G401 (cell line): Measurements from ENCODE around the gene PPHLN1. TPM values are rescaled to one million over a fixed set of nuclear protein-coding genes. Genes with fewer than 3 reads are reported as not detected.

Experiments used
- DNase-seq: peaks from one replicate; pipeline ENCODE4 v3.0.0-alpha.2; 2015; ENCODE audit warnings: low spot score
- in situ Hi-C: cut with HindIII; loops from 2 replicates; pipeline ENCODE4 v1.10.0; 2016; ENCODE audit warnings: low sequenced_read_pairs, mixed read lengths
- total RNA-seq: library from RNA; depleted of rRNA; stranded (reverse); fragments of >200 nt; shearing (Covaris generic); gene quantifications from 2 replicates; pipeline ENCODE4 v1.2.3, GENCODE V29; 2014

Gene PPHLN1
- total RNA-seq, 1 experiment from 2014 or later, result 34.1 TPM

DNA sequence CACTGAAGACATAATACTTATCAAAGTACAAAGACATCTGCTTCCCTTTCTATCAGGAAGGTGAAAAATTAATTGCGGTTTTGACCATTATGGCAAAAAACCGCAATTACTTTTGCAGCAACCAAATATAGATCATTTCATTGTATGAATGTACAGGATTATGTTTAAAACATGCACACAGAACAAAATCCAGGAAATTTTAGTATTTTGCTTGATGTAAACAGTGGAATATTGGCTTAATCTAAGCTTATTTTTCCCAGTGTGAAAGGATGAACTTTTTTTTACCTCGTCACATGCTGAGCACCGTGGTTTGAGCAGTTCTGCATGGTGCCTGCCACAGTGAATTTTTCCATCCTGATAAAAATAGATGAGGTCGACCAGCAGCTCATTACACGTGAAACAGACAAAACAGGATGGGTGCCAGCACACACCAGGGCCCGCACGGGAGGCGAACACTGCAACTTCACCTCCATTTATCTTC is 142.4 kb downstream of the PPHLN1 start:
- in situ Hi-C loops, result no loop called here
- DNase-seq, result peak; percentile 47

DNA sequence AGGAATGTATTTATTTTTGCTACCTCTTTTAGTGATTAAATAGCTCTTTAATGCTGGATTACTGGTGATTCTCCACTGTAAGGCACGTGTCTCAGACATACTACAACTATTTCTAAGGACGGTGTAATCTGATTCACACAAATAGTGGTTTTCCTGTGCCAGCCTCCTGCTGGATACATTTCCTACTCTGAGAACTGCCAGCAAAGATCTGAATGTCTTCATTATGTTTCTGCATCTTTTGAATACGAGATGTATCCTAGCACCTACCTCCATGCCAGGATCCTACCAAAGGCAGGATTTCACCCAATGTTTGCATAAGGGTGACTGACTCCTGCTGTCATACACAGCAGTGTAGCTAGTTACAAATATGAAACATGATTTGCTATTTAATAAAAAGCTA is 143.0 kb downstream of the PPHLN1 start:
- in situ Hi-C loops, result no loop called here
- DNase-seq, result peak; percentile 33

DNA sequence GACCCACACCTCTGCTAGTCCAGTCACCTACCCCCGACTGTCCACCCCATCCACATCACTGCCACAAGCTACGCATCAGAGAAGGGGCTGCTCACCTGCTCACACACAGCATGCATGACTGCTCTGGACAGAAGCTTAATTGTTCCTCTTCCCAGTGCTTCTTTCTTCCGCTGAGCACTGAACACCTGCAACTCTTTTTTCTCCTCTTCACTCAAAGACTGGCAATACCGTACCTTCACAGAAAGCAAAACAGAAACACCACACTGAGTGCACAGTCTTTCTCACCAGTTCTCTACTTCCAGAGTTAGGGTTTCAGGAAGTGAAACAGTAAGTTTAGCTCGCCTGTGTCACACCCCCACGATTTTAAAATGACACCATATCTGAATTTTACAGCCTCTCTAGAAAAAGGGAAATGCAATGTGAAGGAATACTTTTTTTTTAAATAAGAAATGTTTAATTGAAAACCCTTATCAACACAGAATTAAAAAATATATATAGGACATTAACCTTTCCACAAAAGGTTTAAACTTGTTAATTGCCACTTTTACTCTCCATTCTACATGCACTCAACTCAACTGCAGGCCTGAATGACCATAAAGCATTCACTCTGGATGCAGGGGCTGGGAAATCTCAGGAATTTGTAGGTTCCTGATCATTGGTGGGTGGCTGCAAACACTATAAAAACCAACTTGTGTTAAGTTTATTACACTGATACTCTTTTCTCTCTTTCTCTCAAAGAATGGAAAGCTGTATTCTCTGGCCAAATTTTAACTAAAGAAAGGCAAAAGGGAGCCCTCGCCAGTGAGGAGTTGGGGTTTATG is 143.6 kb downstream of the PPHLN1 start:
- in situ Hi-C loops, result no loop called here
- DNase-seq, result no peak

DNA sequence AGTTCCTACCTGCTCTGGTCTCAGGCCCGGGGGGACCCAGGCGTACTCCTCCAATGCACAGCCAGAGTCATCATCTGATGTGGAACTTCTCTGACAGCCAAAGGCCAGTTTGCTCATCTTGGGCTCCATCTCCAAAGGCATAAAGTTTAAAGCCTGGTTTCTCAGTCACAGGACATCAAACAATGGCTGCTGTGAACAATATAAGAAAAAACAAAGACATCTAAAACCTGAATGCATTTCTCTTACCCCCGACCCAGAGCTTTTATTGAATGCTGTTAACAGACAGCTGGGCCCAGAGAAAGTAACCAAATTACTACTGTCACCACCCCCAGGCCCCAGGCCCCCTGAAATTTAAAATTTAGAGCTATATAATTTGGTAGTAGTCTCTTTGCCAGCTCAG is 146.4 kb downstream of the PPHLN1 start:
- in situ Hi-C loops, result no loop called here
- no peak for DNase-seq

DNA sequence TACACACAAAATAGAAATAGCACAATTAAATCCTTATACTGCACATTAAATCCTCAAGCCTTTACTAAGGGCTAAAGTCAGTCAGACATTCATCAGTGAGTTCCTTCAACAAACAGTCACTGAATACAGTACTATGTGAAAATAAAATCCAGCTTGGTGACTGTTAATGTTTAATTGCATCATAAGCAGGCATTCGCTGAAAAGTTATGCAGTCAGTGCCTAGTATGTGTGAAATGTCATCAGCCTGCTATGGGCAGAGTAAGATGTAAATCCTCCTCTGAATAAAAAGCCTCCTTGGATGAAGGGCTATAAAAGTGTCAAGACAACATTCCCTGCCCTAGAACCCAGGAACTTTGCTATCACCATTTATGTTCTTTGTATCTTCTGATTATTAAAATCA is 147.2 kb downstream of the PPHLN1 start:
- in situ Hi-C loops, result no loop called here
- no peak for DNase-seq

DNA sequence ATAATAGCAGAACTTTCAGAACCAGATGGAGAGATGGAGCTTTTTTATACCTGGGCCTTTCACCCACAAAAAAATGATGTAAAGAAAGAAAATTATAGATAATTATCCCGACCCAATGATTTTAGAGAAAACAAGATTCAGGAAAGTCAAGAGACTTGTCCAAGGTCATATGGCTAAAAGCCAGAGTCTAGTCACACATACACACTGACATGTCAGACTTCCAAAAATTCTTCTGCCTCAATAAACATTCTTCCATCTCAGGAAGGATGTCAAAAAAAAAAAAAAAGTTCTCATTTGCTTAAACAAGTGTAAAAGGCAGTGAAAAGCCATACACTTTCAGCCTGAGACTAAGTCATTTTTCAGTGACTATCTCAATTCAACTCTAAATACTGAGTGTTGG is 147.6 kb downstream of the PPHLN1 start:
- no peak for DNase-seq
- in situ Hi-C loops, result no loop called here

DNA sequence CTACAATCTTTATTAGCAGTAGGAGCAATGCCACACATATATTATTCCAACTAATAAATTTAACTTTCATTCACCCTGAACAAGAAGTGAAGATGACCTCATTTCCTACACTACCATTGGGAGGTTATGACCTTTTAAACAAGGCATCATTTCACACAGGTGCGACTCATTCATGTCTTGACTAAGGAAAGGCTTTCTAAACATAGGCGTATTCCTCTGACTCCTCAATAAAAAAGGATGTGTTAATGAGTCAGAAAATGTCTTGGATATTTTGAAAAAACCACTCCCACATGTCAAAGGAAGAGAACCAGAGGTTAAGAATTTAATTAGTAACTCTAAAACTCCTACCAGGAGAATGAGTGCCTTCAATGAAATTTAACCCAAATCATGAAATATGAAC is 148.4 kb downstream of the PPHLN1 start:
- no peak for DNase-seq
- in situ Hi-C loops, result no loop called here

DNA sequence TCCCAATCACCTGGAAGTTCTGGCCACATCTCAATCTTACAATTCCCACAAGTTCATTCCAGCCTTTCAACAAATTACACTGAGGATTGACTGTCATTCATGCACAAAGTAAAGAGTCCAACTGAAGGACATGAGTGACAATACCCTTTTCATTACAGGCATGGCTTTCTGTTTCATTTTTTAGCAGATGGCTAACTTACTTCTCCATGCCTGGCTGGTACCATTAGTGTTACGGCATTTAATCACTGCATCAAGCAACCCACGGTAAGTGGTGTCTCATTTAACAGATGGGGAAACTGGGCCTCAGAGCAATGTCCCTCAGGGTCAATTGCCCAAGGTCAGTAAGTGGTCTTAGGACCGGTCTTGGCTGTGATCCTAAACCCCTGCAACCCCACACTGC is 149.1 kb downstream of the PPHLN1 start:
- in situ Hi-C loops, result no loop called here
- no peak for DNase-seq

DNA sequence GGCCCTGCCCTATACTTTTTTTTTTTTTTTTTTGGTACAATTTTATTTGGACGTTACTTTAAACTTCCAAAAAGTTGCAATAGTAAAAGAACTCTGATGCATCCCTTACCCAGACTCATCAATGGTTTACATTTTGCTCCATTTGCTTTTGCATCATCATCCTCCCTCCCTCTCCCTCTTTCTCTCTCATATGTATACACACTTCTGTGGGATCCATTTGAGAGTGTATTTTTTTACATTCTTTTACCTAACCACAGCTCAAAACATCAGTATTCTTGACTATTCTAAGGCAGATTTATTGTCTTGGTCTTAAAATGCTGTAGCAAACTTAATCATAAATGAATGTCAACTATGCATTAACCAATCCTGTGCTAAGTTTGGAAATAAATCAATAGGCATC is 152.0 kb downstream of the PPHLN1 start:
- no peak for DNase-seq
- in situ Hi-C loops, result no loop called here

DNA sequence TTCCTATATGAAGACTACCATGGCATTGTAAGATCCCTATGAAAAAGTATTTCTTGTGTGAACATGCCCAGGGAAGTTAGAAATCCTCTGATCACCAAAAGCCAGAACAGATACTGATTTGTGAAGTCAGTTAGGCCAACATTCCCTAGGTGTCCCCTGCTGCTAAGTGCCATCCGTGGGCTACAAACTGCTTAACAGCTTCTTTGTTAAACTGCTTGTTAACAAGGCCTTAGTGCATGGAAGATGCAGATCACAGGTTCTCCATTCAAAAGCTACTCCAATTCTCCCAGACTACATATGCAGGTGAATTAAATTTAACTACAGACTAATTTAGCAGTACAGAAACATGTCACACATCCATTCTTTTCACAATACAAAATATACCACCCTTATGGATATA is 155.4 kb downstream of the PPHLN1 start:
- in situ Hi-C loops, result no loop called here
- no peak for DNase-seq

DNA sequence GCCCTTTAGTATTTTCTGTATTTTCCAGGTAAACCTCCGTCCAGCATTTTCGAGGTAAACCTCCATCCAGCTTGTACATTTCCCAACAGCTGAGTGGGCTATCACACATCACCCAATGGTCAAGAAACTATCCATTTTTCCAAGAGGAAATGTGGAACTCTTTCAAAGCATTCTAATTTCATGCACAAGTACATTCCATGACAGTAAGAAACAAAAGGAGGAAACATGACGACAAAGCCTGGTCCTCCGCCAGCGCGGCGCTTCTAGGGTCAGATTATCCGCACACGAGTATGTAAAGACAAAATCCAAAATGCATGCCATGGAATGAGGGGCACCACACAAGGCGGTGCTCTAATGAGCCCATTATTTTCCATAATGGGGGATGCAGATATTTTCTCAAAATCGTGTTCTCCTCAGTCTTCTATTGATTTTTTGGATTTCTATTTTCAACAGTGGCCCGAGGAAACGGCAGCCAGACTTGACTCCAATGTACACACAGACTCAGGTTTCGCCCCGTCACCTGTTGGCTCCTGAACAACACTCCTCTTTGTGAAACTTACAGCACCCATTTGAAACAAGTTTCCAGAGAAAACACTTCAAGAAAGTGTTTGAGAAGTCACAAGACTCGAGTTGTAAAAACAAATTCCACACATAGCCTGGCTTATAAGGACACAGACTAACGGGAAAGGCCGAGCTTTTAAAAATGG is 156.2 kb downstream of the PPHLN1 start:
- no peak for DNase-seq
- in situ Hi-C loops, result no loop called here

DNA sequence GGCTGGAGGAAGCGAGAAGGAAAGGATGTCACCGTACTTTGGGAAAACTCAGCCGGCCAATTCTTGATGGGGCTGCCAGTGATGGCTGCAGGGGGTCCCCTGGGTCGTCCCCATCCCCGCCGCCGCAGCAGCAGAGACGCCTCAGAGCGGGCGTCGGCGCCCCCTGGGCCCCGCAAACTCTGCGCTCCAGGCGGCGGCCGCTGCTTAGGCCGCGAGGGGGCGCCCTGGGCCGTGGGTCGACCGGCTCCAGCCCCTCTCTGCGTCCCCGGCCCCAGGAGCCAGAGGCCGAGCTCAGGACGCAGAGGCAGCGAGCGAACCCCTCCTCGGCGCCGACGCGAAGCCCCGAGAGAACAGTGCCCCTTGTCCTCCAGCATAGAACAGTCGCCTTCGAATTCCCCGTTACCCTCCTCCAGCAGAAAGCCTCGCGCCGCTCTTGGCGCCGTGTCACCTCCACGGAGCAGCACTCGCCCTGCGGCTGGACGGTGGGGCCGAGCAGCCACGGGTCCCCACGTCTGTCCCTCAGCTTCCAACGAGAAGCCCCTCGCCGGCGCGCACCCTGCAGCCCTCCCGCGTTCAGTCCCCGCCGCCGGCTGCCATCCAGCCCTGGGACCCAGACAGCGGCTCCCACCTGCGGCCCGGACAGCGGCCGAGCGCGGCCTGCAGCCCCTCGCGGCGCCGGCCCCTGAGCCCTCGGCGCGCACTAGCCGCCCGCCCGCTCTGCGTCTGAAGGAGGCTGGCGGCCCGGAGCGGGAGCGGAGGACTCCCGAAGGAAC is 157.0 kb downstream of the PPHLN1 start:
- in situ Hi-C loops, result no loop called here
- DNase-seq, result peak; percentile 47

DNA sequence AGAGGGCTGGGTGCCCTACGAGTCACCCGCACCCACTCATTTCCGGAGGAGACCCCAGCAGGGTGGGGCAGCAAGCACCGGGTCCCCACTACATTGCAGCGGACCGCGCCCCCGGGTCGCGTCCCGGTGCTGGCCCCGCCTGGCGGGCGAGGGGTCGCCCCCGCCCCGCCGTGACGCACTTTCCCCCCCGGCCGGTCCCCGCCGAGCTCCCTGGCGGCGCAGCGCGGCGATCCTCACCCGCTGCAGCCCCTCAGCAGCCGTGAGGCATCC is 157.5 kb downstream of the PPHLN1 start:
- in situ Hi-C loops, result no loop called here
- DNase-seq, result no peak

DNA sequence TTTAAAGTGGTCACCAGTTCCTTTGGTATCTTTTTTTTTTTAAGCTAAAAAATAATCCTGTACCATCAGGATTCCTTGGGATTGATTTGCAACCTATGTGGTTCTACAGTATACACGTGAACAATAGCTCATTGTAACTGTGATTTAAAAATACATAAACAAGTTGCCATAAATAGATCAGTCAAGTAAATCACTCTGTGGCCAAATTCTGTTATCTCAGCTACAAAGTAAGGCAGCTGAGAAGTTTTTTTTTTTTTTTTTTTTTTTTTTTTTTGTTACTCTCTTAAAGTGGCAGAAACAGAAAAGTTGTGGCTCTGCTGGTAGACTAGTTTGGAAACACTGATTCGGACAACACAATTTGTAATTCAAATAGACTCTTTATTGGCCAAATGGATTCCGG is 159.0 kb downstream of the PPHLN1 start:
- no peak for DNase-seq
- in situ Hi-C loops, result no loop called here

DNA sequence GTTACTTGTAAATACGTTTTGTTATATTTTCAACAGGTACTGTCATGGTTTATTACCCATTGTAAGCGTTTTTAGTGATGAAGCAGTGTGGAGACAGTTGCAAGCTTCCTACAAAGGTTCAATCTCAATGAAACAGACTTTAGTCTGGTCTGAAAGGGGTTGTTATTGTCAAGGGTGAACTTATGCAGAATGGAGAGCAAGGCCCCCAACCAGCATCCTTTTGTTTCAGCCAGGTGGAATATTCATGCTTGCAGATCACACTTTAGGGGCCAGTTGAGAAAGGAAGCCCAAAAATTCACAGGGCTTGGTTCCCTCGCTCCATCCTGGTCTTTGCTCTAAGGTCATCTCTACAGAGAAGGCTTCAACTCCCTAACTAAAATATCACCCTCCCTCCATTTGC is 159.9 kb downstream of the PPHLN1 start:
- in situ Hi-C loops, result no loop called here
- DNase-seq, result no peak

DNA sequence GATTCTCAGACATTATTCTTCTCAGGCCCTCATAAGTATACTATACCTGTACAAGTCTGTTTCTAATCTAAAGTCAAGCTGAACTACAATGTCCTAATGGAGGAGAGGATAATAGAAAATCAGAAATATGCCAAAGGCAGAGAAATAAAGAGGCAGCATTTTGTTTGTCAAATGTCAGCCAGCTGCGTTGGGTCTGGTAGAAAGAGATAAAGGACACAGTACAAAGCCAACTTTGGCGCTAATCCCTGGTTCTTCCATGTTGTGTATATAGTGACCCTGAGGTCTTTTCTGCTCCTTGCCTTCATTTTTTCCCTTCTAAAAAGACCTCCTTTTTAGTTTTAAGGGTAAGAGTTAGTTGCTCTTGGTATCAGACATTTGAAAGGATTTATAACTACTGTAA is 160.4 kb downstream of the PPHLN1 start:
- no peak for DNase-seq
- in situ Hi-C loops, result no loop called here

DNA sequence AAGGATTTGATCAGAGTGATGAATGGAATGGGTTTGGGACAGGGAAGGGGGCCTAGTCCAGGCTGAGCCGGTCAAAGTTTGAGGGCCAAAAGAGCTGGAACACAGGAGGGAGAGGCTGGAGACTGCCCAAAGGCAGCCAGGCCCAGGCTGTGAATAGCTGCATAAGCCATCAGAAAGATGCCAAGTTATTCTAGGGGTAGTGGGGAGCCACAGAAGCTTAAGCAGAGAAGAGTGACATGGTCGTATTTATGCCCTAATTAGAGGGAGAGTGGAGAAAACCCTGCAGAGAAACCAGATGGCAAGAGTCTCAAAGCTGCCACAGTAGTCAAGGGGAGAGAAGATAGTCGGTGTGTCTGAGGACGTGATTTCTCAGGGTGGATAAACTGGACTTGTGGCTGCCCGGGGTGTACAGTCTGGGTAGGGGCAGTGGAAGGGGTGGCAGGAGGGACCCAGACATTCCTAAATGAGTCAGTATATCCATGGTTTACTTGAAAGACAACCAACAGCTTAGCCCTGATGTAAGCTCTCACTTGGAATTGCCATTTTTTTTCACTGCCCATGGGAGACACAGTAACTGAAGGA is 164.4 kb downstream of the PPHLN1 start:
- in situ Hi-C loops, result no loop called here
- peak; percentile 68 for DNase-seq
